ENCODE results near the gene HBE1. TPM values are rescaled to one million over a fixed set of nuclear protein-coding genes. Genes with fewer than 3 reads are reported as not detected.
"Not testable (repeated sequence)": the region's sequence is repeated elsewhere in the genome, so short reads cannot be mapped to it uniquely, and the experiment has no call there.

Gene HBE1
- total and polyA plus RNA-seq, 7 donors: not detected

DNA sequence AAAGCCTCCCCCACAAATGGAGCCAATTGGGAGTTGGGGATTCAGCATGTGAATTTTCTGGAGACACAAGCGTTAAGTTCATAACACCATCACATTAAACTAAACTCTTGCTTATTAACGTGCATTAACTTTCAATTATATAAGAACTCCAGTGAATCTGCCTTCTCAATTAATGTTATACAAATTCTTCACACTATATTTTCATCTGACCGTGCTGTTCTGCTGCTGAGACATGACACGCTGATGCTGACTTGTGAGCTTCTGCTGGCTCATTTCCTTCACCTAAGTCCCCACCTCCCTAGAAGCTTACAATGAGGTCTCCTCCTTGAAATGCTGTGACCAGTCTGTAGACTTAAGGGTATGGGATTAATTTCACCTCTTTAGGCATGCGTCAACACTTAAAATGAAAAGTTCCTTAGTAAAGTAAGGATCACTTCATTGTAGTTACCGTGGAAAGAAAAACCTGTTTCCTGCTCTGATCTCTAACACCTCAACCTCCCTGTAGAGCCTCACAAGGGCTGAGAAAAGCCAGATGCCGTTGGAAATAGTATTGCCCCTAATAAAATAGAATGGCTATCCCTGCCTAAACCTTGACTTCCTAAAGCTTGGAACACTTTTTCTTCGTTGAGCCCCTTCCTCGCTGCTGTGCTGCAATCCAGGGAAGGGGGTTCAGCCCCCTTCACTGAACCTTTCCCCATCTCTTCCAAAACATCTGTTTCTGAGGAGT, 17.4 kb downstream of the HBE1 start:
- DNase-seq: no peak
- H3K4me3 ChIP-seq: no peak overlapping the region
- H3K4me1 ChIP-seq: no peaks in the 10 kb centered on the region
- H3K27me3 ChIP-seq (ENCODE audit: insufficient read depth in 3 of 3, low read length in 2 of 3): no peaks in the 10 kb centered on the region
- intact Hi-C loops (cut with DNase I): no loop called here
- WGBS, 3 donors: 44 to 53% (median 45%) methylated on average over 9 of the region's 9 CpGs
- ATAC-seq: no peak
- H3K9me3 ChIP-seq: no peaks in the 10 kb centered on the region
- H3K27ac ChIP-seq: no peak overlapping the region
- H3K36me3 ChIP-seq (ENCODE audit: insufficient read depth in 1 of 2, low read depth in 1 of 2): no peaks in the 10 kb centered on the region
- no peak for TF ChIP-seq CTCF (IDR thresholded peaks at IDR 0.05)

DNA sequence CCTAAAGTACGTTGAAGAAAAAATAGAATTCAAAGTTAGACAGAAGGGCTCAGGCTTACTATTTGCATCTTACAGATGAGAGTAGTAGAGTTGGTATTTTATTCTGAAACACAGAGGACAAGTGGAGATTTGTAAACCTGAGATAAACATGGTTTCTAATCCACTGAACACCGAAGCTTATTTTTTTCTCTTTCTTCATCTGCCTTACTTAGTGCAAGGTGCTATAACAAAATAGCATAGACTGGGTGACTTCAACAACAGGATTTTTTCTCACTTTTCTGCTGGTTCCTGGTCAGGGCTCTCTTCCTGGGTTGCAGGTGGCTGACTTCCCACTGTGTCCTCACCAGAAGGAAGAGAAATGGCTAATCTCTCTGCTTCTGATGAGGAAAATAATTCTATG, 18.0 kb downstream of the HBE1 start:
- no peaks in the 10 kb centered on the region for H3K4me1 ChIP-seq
- intact Hi-C loops (cut with DNase I): no loop called here
- no peak overlapping the region for H3K27ac ChIP-seq
- no peak overlapping the region for H3K4me3 ChIP-seq
- ATAC-seq (no peak), DNase-seq (no peak)
- no peaks in the 10 kb centered on the region for H3K36me3 ChIP-seq (ENCODE audit: insufficient read depth in 1 of 2, low read depth in 1 of 2)
- 22 to 69% (median 64%) methylated on average over 2 of the region's 2 CpGs for WGBS, 3 donors
- no peaks in the 10 kb centered on the region for H3K27me3 ChIP-seq (ENCODE audit: insufficient read depth in 3 of 3, low read length in 2 of 3)
- no peak for TF ChIP-seq CTCF (IDR thresholded peaks at IDR 0.05)
- no peaks in the 10 kb centered on the region for H3K9me3 ChIP-seq

- intact Hi-C loops (cut with DNase I): no loop called here
- H3K27ac ChIP-seq: no peak overlapping the region
- no peaks in the 10 kb centered on the region for H3K4me1 ChIP-seq
- 78 to 87% (median 84%) methylated on average over 4 of the region's 4 CpGs for WGBS, 3 donors
- no peaks in the 10 kb centered on the region for H3K9me3 ChIP-seq
- no peaks in the 10 kb centered on the region for H3K36me3 ChIP-seq (ENCODE audit: insufficient read depth in 1 of 2, low read depth in 1 of 2)
- no peak overlapping the region for H3K4me3 ChIP-seq
- TF ChIP-seq CTCF (IDR thresholded peaks at IDR 0.05): no peak
- DNase-seq (no peak), ATAC-seq (no peak)
- no peaks in the 10 kb centered on the region for H3K27me3 ChIP-seq (ENCODE audit: insufficient read depth in 3 of 3, low read length in 2 of 3)
These were observed 19.1 kb downstream of the HBE1 start for GRCh38 chr11:5250543-5251204.

GRCh38 chr11:5249807-5250396, 19.8 kb downstream of the HBE1 start, which contains the start of gene HBG1:
TSS of gene HBG1 (minus strand) at chr11:5249857. CDS start at chr11:5249804, 53 bp downstream.
- WGBS, 3 donors: 73 to 77% (median 76%) methylated on average over 3 of the region's 9 CpGs
- intact Hi-C loops (cut with DNase I); ATAC-seq: not testable (repeated sequence)

GRCh38 chr11:5248498-5248897, 21.2 kb downstream of the HBE1 start:
- 23 to 84% (median 76%) methylated on average over 7 of the region's 7 CpGs for WGBS, 3 donors
- H3K27ac ChIP-seq; DNase-seq; H3K9me3 ChIP-seq; ATAC-seq; H3K27me3 ChIP-seq (ENCODE audit: insufficient read depth in 3 of 3, low read length in 2 of 3); H3K36me3 ChIP-seq (ENCODE audit: insufficient read depth in 1 of 2, low read depth in 1 of 2); intact Hi-C loops (cut with DNase I); H3K4me3 ChIP-seq; H3K4me1 ChIP-seq: not testable (repeated sequence)

More at GRCh38 chr11:5249807-5250396, 19.8 kb downstream of the HBE1 start, which contains the start of gene HBG1:
- H3K4me1 ChIP-seq; H3K4me3 ChIP-seq; H3K27ac ChIP-seq; DNase-seq; H3K36me3 ChIP-seq (ENCODE audit: insufficient read depth in 1 of 2, low read depth in 1 of 2); H3K9me3 ChIP-seq; H3K27me3 ChIP-seq (ENCODE audit: insufficient read depth in 3 of 3, low read length in 2 of 3): not testable (repeated sequence)
